Thymus (tissue), 11 donors: ENCODE data around the gene SMARCA4. TPM values are rescaled to one million over a fixed set of nuclear protein-coding genes. Genes with fewer than 3 reads are reported as not detected.

Experiments
- DNase-seq, 9 donors: peaks; one replicate each; pipeline ENCODE4 v3.0.0-alpha.2; 2013; ENCODE audit warnings: low spot score in 9 of 9, low read depth in 6 of 9, missing footprints in 1 of 9
- H3K27ac ChIP-seq, 2 donors: one replicate each; pipeline ENCODE4 v1.5.1; 2013; ENCODE audit warnings: control low read depth in 1 of 2, low read depth in 1 of 2, low read length in 1 of 2, mild to moderate bottlenecking in 1 of 2, moderate library complexity in 1 of 2
- H3K27me3 ChIP-seq, 2 donors: one replicate each; pipeline ENCODE4 v1.5.1; 2013; ENCODE audit warnings: low read length in 1 of 2; ENCODE audit not compliant: control insufficient read depth in 2 of 2, insufficient read depth in 1 of 2
- H3K36me3 ChIP-seq, 2 donors: one replicate each; pipeline ENCODE4 v1.5.1; 2013; ENCODE audit warnings: low read length in 1 of 2, mild to moderate bottlenecking in 1 of 2, moderate library complexity in 1 of 2; ENCODE audit not compliant: control insufficient read depth in 2 of 2, insufficient read depth in 2 of 2
- H3K4me1 ChIP-seq, 2 donors: one replicate each; pipeline ENCODE4 v1.5.1; 2013; ENCODE audit warnings: low read length in 2 of 2; ENCODE audit not compliant: control insufficient read depth in 2 of 2, insufficient read depth in 2 of 2
- H3K4me3 ChIP-seq, 2 donors: one replicate each; pipeline ENCODE4 v1.5.1; 2013; ENCODE audit warnings: low read length in 2 of 2, control low read depth in 1 of 2, mild to moderate bottlenecking in 1 of 2
- H3K9me3 ChIP-seq, 2 donors: one replicate each; pipeline ENCODE4 v1.5.1; 2013; ENCODE audit warnings: low read length in 1 of 2, mild to moderate bottlenecking in 1 of 2; ENCODE audit not compliant: control insufficient read depth in 2 of 2, insufficient read depth in 1 of 2
- WGBS: extraction: QIAGEN DNeasy Blood & Tissue Kit; methylation state at CpG from one replicate; pipeline ENCODE4 v1.1.7; 2013; 5-methylcytosine and 5-hydroxymethylcytosine counted together
- polyA plus RNA-seq: library from polyadenylated mRNA; stranded (reverse); fragments of 200-250 nt; gene quantifications from one replicate; pipeline ENCODE4 v1.2.3, GENCODE V29; 2013
- total RNA-seq: library from RNA; stranded (reverse); fragments of 120-200 nt; gene quantifications from one replicate; pipeline ENCODE4 v1.2.4, GENCODE V29; 2013
- donor health status: healthy.

Gene SMARCA4
- total and polyA plus RNA-seq, 2 donors, result 76.6 to 88.0 TPM

DNA sequence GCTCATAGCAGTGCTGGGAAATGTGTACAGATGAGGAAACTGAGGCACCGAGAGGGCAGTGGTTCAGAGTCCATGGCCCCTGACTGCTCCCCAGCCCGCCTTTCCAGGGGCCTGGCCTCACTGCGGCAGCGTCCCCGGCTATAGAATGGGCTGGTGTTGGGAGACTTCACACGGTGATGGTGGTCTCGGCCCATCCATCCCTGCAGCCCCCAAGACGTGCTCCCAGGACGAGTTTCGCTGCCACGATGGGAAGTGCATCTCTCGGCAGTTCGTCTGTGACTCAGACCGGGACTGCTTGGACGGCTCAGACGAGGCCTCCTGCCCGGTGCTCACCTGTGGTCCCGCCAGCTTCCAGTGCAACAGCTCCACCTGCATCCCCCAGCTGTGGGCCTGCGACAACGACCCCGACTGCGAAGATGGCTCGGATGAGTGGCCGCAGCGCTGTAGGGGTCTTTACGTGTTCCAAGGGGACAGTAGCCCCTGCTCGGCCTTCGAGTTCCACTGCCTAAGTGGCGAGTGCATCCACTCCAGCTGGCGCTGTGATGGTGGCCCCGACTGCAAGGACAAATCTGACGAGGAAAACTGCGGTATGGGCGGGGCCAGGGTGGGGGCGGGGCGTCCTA lies 144.3 kb downstream of the SMARCA4 start:
- WGBS, result 98% methylated on average over 36 of the region's 36 CpGs
- DNase-seq, result no peak
- no peaks in the 10 kb centered on the region for H3K9me3 ChIP-seq
- no peaks in the 10 kb centered on the region for H3K27me3 ChIP-seq
- H3K27ac ChIP-seq, result no peak overlapping the region
- no peak overlapping the region for H3K4me3 ChIP-seq
- H3K4me1 ChIP-seq, result no peaks in the 10 kb centered on the region
- H3K36me3 ChIP-seq, result peaks cover 35 to 85% of the 10 kb centered on the region in 2 donors

DNA sequence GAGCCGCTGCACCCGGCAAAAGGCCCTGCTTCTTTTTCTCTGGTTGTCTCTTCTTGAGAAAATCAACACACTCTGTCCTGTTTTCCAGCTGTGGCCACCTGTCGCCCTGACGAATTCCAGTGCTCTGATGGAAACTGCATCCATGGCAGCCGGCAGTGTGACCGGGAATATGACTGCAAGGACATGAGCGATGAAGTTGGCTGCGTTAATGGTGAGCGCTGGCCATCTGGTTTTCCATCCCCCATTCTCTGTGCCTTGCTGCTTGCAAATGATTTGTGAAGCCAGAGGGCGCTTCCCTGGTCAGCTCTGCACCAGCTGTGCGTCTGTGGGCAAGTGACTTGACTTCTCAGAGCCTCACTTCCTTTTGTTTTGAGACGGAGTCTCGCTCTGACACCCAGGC lies 145.6 kb downstream of the SMARCA4 start:
- WGBS, result 98% methylated on average over 13 of the region's 13 CpGs
- Histone ChIP-seq H3K9me3 (no peaks in the 10 kb centered on the region), H3K27ac (no peak overlapping the region)

DNA sequence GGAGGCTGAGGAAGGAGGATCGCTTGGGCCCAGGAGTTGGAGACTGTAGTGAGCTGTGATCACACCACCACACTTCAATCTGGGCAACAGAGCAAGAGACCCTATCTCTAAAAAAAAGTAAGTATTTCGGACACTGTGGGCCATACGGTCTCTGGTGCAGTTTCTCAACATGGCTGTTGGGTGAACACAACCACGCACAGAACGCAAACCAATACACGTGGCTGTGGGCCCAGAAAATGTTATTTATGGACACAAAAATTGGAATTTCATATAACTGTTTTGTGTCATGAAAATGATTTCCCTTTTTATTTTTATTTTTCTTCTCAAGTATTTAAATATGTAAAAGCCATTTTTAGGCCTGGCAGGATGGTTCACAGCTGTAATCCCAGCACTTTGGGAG lies 147.9 kb downstream of the SMARCA4 start:
- Histone ChIP-seq H3K4me3 (no peak overlapping the region), H3K4me1 (no peaks in the 10 kb centered on the region), H3K36me3 (peaks cover 48 to 82% of the 10 kb centered on the region in 2 donors), H3K27me3 (no peaks in the 10 kb centered on the region), H3K27ac (no peak overlapping the region), H3K9me3 (no peaks in the 10 kb centered on the region)
- no peak for DNase-seq
- WGBS, result 98% methylated on average over 6 of the region's 6 CpGs

More for the DNA sequence above, 145.6 kb downstream of the SMARCA4 start:
- Histone ChIP-seq H3K4me1 (no peaks in the 10 kb centered on the region), H3K27me3 (no peaks in the 10 kb centered on the region), H3K4me3 (no peak overlapping the region), H3K36me3 (peaks cover 39 to 84% of the 10 kb centered on the region in 2 donors)
- DNase-seq, result no peak

DNA sequence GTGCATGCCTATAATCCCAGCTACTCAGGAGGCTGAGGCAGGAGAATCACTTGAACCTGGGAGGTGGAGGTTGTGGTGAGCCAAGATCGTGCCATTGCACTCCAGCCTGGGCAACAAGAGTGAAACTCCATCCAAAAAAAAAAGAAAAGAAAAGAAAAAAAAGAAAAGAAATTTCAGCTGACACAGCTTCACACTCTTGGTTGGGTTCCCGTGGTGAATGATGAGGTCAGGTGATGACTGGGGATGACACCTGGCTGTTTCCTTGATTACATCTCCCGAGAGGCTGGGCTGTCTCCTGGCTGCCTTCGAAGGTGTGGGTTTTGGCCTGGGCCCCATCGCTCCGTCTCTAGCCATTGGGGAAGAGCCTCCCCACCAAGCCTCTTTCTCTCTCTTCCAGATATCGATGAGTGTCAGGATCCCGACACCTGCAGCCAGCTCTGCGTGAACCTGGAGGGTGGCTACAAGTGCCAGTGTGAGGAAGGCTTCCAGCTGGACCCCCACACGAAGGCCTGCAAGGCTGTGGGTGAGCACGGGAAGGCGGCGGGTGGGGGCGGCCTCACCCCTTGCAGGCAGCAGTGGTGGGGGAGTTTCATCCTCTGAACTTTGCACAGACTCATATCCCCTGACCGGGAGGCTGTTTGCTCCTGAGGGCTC lies 150.4 kb downstream of the SMARCA4 start:
- Histone ChIP-seq H3K9me3 (no peaks in the 10 kb centered on the region), H3K36me3 (peaks cover 47 to 81% of the 10 kb centered on the region in 2 donors), H3K27me3 (no peaks in the 10 kb centered on the region), H3K27ac (no peak overlapping the region), H3K4me1 (no peaks in the 10 kb centered on the region), H3K4me3 (no peak overlapping the region)
- DNase-seq, result no peak
- 95% methylated on average over 15 of the region's 15 CpGs for WGBS

DNA sequence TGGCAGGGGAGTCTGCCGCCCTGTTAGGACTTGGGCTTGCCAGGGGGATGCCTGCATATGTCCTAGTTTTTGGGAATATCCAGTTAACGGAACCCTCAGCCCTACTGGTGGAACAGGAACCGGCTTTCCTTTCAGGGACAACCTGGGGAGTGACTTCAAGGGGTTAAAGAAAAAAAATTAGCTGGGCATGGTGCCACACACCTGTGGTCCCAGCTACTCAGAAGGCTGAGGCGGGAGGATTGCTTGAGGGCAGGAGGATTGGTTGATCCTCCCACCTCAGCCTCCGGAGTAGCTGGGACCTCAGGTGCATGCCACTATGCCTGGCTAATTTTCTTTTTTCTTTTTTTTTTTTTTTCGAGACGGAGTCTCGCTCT lies 150.9 kb downstream of the SMARCA4 start:
- no peaks in the 10 kb centered on the region for H3K27me3 ChIP-seq
- no peak overlapping the region for H3K27ac ChIP-seq
- peaks cover 44 to 81% of the 10 kb centered on the region in 2 donors for H3K36me3 ChIP-seq
- DNase-seq, result no peak
- no peaks in the 10 kb centered on the region for H3K4me1 ChIP-seq
- H3K4me3 ChIP-seq, result no peak overlapping the region
- no peaks in the 10 kb centered on the region for H3K9me3 ChIP-seq
- 91% methylated on average over 8 of the region's 8 CpGs for WGBS

Other genes starting within 250 kb of the SMARCA4 start
- 49.0 TPM for gene DNM2, start 243.0 kb upstream of the SMARCA4 start, total RNA-seq
- gene DNM2, start 243.0 kb upstream of the SMARCA4 start, polyA plus RNA-seq, result 102 TPM
- 22.0 TPM for gene TMED1, start 124.8 kb upstream of the SMARCA4 start, total RNA-seq
- gene TMED1, start 124.8 kb upstream of the SMARCA4 start, polyA plus RNA-seq, result 19.4 TPM
- gene C19orf38, start 112.6 kb upstream of the SMARCA4 start, total RNA-seq, result 7.1 TPM
- 5.4 TPM for gene C19orf38, start 112.6 kb upstream of the SMARCA4 start, polyA plus RNA-seq
- 7.0 TPM for gene CARM1, start 89.5 kb upstream of the SMARCA4 start, total RNA-seq
- gene CARM1, start 89.5 kb upstream of the SMARCA4 start, polyA plus RNA-seq, result 30.8 TPM
- 28.8 TPM for gene YIPF2, start 32.4 kb upstream of the SMARCA4 start, total RNA-seq
- 40.2 TPM for gene YIPF2, start 32.4 kb upstream of the SMARCA4 start, polyA plus RNA-seq
- gene TIMM29, start 32.2 kb upstream of the SMARCA4 start, total RNA-seq, result 23.6 TPM
- gene TIMM29, start 32.2 kb upstream of the SMARCA4 start, polyA plus RNA-seq, result 24.0 TPM
- 7.0 TPM for gene LDLR, start 128.4 kb downstream of the SMARCA4 start, total RNA-seq
- 7.5 TPM for gene LDLR, start 128.4 kb downstream of the SMARCA4 start, polyA plus RNA-seq
- gene SPC24, start 194.8 kb downstream of the SMARCA4 start, total RNA-seq, result 46.1 TPM
- 4.0 TPM for gene SPC24, start 194.8 kb downstream of the SMARCA4 start, polyA plus RNA-seq
- 12.3 TPM for gene KANK2, start 236.5 kb downstream of the SMARCA4 start, total RNA-seq
- gene KANK2, start 236.5 kb downstream of the SMARCA4 start, polyA plus RNA-seq, result 18.3 TPM